ENCODE data around the gene C2CD4D. TPM values are rescaled to one million over a fixed set of nuclear protein-coding genes. Genes with fewer than 3 reads are reported as not detected.

The C2CD4D gene
- total RNA-seq, 2 donors from 2014 or later = 3.9 to 5.6 TPM

Other genes starting within 250 kb of the C2CD4D start
- 10 to 100 TPM; 33.6 to 36.3 TPM for gene SNX27, start 227.8 kb downstream of the C2CD4D start, total RNA-seq
- not detected for gene CELF3, start 123.0 kb downstream of the C2CD4D start, total RNA-seq
- gene RIIAD1, start 118.3 kb downstream of the C2CD4D start, total RNA-seq = not detected
- gene MRPL9, start 76.3 kb downstream of the C2CD4D start, total RNA-seq = 100 to 1,000 TPM in 1 of 2 donors, 10 to 100 TPM in 1; 80.4 to 160 TPM
- 10 to 100 TPM; 20.3 to 21.8 TPM for gene TDRKH, start 49.3 kb downstream of the C2CD4D start, total RNA-seq
- gene LINGO4, start 34.4 kb downstream of the C2CD4D start, total RNA-seq = 1 to 10 TPM; 1.3 to 4.0 TPM
- 10 to 100 TPM; 39.5 to 55.2 TPM for gene RORC, start 8.0 kb downstream of the C2CD4D start, total RNA-seq
- gene THEM5, start 13.9 kb upstream of the C2CD4D start, total RNA-seq = not detected
- 10 to 100 TPM; 26.6 to 33.0 TPM for gene THEM4, start 69.7 kb upstream of the C2CD4D start, total RNA-seq
- gene S100A10, start 154.0 kb upstream of the C2CD4D start, total RNA-seq = 100 to 1,000 TPM; 181 to 377 TPM
- 100 to 1,000 TPM; 230 to 302 TPM for gene S100A11, start 197.2 kb upstream of the C2CD4D start, total RNA-seq
- gene TCHHL1, start 249.2 kb upstream of the C2CD4D start, total RNA-seq = not detected

Measured in activated T-helper 17 cell treated with anti-CD3 and anti-CD28 coated beads, Interleukin-2, amount 50 U/mL, for 72 hours (primary cell).